Measurements from ENCODE around the gene NAV2. TPM values are rescaled to one million over a fixed set of nuclear protein-coding genes. Genes with fewer than 3 reads are reported as not detected.
"Not testable (repeated sequence)": the region's sequence is repeated elsewhere in the genome, so short reads cannot be mapped to it uniquely, and the experiment has no call there.

The NAV2 gene
- total RNA-seq, 1 experiment from 2014 or later = 8.8 TPM

DNA sequence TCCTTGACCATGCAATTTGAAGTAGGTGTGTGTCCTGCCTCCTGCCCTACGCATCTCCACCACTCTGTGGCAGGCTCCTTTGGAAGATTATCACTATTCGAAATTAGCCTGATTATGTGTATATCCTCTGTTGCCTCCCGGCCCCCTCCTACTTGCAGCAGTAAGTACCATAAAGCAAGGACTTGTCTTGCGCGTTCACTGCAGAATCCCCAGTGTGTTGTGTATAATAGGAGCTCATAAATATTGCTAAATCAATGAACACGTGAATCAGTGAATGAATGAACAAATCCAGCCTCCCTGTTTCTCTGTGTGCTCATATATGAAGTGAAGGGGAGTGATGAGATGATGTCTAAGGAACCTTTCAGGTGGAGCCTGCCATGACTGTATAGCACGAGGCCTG is 237.0 kb downstream of the NAV2 start:
- no peak for DNase-seq (ENCODE audit: low spot score)

DNA sequence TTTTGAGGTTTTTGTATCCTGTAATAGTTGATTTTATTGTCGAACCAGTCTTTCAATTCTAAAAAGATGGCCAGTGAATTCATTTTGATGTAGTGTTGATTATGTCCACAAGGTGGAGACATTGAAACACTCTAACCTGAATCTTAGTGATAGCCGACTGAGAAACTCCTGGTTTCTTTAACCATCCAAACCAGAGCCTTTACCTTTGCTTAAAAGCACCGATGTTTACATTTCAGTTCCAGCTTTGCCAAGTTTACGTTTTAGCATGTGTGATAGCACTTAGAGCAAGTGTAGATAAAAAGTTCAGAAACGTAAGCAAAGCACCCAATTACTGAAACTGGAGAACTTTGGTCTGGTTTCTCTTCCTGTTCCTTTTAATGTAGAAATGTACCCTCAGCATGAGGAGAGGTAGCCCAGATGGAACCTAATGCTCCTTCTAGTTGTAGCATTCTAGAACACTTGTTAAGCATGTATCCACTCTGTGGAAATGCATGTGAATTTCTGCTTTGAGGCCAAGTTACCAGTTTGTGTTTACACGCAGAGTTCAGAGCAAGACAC is 239.0 kb downstream of the NAV2 start:
- peak; percentile 58 for DNase-seq (ENCODE audit: low spot score)

DNA sequence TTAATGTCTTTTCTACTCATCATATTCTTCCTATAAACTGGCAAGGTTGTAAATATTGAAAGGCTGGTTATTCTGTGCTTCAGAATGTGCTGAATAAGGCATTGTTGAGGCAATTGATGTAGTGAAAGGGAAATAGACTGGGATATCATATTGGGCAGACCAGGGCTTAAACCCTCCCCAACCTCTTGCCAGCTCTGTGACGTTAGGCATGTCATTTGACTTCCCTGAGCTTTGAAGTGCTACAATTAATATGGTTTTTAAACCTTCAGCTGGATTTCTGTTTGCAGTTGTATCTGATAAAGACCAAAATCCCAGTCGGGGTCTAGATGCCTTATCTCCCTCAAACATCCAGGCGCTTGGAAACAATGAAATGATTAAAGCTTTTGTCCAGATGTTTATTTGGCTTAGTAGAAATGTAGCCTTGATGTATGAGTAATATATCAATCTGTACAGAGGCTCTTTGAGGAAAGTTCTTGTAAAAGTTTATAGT is 239.5 kb downstream of the NAV2 start:
- peak; percentile 77 for DNase-seq (ENCODE audit: low spot score)

DNA sequence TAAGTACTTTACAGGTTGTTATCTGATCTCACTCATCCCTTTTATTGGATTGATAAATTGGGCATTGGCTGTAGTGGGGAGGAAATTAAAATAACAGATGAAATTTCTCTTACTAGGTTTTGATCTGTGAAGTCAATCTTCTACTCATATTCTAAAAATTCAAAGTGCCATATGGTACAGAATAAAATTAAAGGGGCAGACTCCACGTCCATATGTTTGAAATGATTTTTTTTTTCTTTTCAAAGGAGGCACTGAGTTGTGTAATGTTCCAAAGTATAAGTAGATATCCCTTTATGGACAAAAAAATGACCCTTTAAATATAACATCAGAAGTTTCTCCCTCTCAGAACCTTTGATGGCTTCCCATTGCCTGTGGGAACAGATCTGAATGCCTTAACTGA is 240.3 kb downstream of the NAV2 start:
- no peak for DNase-seq (ENCODE audit: low spot score)

- peak; percentile 76 for DNase-seq (ENCODE audit: low spot score)
Observed at GRCh38 chr11:19953336-19953735, 240.7 kb downstream of the NAV2 start.

GRCh38 chr11:19953909-19954308 is 241.3 kb downstream of the NAV2 start:
- peak; percentile 83 for DNase-seq (ENCODE audit: low spot score)

DNA sequence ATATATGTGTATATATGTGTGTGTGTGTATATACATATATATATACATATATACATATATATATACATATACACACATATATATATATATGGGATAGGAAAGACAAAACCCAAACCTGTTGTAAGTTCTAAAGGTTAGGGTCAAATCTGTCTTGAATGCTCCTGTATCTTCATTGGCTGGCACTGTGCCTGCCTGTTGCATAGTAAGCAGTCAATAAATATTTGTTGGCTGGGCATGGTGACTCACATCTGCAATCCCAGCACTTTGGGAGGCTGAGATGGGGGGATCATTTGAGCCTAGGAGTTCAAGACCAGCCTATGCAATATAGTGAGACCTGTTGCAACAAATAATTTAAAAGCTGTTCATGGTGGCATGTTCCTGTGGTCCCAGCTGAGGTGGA is 242.3 kb downstream of the NAV2 start:
- DNase-seq (ENCODE audit: low spot score) = no peak

DNA sequence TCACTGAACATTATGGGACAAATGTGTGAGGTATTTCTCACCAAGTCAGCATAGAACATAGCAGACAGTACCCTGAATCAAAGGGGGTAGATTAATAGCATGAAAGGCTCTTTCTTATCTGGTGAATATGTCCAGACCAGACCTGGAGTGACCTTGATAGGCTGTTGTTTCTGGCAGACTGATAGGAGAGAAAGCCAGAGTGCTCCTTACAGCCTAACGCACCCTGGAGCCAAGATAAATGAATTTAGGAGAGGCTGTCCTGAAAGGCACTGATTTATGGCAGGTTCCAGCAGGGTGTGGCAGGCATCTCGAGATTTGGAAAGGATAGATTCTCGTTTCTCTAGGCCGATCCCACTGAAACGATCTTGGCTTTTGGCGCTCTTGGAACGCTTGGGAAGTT is 243.0 kb downstream of the NAV2 start:
- DNase-seq (ENCODE audit: low spot score) = peak; percentile 28

GRCh38 chr11:19956228-19956627 is 243.6 kb downstream of the NAV2 start:
- no peak for DNase-seq (ENCODE audit: low spot score)

- peak; percentile 39 for DNase-seq (ENCODE audit: low spot score)
Observed at GRCh38 chr11:19957294-19957943, 244.8 kb downstream of the NAV2 start.

DNA sequence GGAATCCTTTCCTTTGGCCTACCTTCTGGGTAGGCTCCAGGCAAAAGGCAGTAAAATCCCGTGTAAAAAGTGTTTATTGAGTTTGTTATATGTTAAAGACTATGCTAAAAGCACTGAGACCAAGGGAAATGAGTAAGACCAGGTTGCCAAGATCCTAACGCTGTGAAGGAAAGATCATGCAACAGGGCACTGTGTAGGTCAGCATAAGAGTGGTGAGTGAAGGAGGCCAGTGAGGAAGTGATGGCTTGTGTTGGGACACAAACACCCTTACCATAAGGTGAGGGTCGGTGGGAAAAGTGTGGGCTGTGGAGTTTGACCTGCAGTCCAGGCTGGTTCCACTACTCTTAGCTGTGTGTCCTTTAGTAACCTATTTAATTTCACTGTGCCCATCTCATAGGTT is 245.6 kb downstream of the NAV2 start:
- DNase-seq (ENCODE audit: low spot score) = no peak

GRCh38 chr11:19959210-19959609 is 246.6 kb downstream of the NAV2 start:
- no peak for DNase-seq (ENCODE audit: low spot score)

GRCh38 chr11:19959648-19960059 is 247.0 kb downstream of the NAV2 start:
- DNase-seq (ENCODE audit: low spot score) = no peak

GRCh38 chr11:19960410-19960809 is 247.8 kb downstream of the NAV2 start:
- DNase-seq (ENCODE audit: low spot score) = not testable (repeated sequence)

DNA sequence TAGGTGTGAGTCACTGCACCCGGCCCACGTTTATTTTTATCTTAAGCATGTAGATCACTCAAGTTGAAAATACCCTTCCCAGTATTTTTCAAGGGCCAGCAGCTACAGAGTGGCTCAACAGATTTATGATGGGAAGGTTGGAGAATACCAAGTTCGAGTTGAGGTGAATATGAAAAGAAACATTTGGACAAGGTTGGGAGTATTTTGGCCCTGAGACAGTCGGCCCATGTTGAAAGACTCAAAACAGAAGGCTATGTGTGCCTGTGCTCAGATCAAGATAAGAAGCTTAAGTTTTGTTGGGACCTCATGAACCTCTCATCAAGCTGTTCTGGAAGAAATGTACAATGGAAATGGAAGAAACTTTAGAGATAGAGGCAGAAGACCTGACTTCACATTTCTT is 248.6 kb downstream of the NAV2 start:
- no peak for DNase-seq (ENCODE audit: low spot score)

DNA sequence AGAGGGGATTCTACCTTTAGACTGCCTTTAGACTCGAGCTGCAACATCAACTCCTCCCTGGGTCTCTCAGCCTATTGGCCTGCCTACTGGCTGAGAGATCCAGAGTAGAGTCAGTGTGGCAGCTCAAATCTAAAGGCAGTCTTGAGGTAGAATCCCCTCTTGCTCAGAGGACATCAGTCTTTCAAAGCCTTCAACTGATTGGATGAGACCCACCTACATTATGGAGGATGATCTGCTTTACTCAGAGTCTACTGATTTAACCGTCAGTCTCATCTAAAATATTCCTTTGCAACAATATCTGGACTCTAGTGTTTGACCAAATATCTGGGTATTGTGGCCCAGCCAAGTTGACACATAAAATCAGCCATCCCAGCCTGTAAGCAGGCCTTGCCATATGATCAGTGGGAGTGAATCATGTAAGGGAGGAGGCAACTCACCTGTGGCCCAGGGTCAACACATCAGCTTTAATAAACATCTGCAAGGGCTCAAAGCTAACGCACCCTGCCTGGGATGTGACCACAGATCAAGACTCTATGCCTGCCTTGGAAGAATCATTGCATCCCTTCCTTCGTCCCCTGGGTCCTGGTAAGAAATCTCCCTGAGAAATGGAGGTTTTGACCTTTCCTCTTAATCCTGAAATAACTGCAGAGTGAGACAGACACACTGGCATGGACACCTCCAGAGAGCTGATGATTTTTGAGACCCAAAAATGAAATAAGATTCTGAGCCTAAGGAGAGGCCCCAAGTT is 249.6 kb downstream of the NAV2 start:
- no peak for DNase-seq (ENCODE audit: low spot score)

DNA sequence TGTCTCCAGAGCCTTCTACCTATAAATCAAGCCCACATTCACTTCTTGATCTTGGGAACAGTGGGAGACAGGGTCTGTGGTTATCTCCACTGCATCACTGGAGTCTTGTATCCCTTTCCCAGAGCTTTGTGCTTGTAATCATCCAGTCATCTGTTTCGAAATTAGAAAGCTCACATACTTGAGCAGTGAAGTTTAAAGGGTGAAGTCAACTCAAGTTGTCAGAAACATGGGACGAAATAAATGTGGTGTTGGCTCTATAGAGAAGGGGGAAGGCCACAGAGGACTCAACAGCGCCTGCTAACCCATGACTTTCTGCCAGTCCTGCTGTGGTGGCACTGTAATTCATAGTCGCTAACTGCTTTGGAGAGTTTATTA is 250.2 kb downstream of the NAV2 start:
- DNase-seq (ENCODE audit: low spot score) = no peak

DNA sequence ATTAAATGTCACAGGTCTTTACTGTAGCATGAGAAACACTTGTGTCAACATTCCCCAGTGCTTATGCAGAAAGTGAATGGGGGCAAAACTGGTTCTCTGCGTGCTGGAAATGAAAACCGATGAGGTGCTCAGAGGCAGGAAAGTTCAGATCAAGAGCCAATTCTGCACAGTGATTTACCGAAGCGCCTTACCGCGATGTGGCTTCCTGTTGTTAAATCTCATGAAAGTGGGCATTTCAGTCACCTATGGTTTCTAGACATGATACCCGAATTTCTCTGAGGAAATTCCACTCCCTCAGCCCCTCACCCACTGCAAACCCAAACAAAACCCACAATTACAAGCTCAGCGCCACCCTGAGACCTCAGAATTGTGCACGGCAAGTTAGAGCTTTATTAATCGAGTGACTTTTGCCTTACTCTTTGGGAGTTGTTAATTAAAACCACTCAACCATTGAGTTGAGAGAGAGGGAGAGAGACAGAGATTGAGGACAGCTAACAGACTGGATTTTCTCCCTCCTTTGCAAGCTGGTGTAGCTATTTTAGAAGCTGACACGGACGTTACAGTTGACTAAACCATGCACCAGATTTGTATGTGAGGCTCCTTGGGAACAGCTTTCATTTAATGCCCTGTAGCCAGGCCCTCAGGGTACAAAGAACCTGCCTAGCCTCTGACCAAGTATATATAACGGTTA is 251.2 kb downstream of the NAV2 start:
- no peak for DNase-seq (ENCODE audit: low spot score)

GRCh38 chr11:19966441-19966840 is 253.8 kb downstream of the NAV2 start:
- no peak for DNase-seq (ENCODE audit: low spot score)

- no peak for DNase-seq (ENCODE audit: low spot score)
Observed at GRCh38 chr11:19966927-19967326, 254.3 kb downstream of the NAV2 start.

DNA sequence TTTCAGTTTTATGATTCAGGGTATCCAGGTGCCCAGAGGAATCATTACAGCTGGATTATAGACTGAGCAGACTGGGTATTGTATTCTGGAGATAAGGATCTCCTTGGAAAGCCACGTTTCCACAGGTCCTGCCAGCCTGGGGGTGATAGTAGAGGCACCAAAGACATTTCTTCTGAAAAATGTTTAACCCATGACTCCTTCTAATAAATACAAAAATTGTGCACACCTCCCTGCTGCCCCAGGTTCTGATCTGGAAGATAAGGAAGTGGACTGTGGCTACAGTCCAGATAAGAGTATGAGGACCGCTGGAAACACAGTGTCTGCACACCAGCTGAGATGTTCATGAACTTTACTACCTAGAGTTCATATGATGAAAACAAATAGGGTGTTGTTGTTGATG is 255.2 kb downstream of the NAV2 start:
- DNase-seq (ENCODE audit: low spot score) = no peak

DNA sequence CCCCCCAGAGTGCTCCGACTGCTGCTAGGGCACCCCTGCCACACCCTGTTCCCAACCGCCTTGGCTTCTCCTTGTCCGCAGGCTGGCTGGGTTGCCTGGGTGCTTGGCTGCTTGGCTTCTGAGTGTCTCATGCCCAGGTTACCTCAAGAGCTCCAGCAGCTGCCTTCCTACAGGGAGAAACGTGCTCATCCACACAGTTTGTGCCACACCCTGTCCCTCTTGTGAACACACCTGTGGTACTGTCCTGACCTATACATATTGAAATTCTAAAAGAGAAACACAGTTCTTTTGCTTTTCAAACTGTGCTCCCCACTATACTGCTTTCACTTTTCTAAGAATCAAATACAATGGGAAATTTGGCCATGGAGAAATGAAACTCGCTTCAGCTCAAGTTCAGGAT is 256.2 kb downstream of the NAV2 start:
- no peak for DNase-seq (ENCODE audit: low spot score)

DNA sequence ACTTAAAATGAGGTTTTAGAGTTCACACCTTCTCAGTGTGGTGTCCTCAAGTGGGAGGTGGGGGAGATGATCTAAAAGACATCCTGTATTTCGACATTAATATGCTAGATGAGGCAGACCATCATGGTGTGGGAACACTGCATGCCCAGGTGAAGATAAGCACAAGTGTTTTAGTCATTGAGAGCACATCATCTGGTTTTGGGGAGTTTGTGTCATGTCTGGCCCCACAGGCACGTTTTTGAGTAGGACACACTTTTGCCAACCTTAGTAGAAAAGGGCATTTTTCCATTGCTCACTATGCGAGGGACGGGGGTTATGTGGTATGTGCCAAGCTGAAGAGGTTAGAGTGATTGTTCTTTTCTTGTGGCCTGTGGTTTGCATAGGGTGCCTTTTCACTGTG is 258.3 kb downstream of the NAV2 start:
- no peak for DNase-seq (ENCODE audit: low spot score)

Data from A172 (cell line).